DND-41 (cell line): ENCODE data around the gene TTYH1.

Source experiments
- CTCF ChIP-seq: IDR thresholded peaks from 2 replicates; pipeline ENCODE4 v1.5.1; 2012; ENCODE audit warnings: borderline replicate concordance, low read length, moderate library complexity, mild to moderate bottlenecking; ENCODE audit not compliant: poor library complexity, severe bottlenecking; ENCODE audit errors: extremely low read depth
- EZH2 ChIP-seq: IDR thresholded peaks from 3 replicates; pipeline ENCODE4 v1.6.1; 2012; ENCODE audit warnings: borderline replicate concordance, low read depth, mild to moderate bottlenecking, moderate library complexity, low read length, inconsistent platforms; ENCODE audit not compliant: severe bottlenecking

DNA sequence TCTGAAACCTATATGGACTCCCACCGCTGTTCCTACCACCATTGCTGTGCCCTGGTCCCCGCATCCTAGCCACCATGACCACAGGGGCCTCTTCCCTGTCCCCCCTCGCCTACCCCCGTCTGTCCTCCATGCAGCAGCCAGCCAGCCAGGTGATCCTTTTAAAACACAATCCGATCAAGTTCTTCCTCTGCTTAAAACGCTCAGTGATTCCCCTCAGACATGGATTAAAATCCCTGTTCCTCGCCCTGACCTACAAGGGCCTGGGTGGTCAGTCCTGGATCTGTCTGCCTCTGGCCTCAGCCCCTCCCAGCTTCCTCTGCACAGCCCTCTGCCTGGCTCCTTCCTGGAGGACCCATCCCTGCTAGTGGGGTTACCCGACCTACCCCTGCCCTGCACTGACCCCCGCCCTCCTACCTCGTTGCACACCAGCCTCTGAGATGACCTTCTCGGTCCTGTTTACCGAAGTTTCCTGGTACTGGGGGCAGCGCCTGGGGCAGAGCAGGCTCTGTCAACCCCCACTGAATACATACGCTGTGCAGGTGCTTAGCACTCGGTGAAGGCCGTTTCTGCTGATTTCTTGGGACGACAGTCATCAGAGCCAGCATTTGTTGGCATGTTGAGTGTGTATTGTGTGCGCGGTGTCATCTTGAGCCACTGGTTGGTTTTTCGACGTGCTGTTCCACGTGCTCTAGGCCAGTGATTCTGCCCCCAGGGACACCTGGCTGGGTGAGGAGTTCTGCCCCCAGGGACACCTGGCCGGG, 19.0 kb downstream of the TTYH1 start:
- TF ChIP-seq CTCF (no peak), EZH2 (no peak)
